K562 (cell line): ENCODE measurements around the gene EDEM2. TPM values are rescaled to one million over a fixed set of nuclear protein-coding genes. Genes with fewer than 3 reads are reported as not detected.

ENCODE experiments used
- ATAC-seq: fragments of 200-7000 bp; cut with Tn5 transposase; 3 replicates; pipeline ENCODE4 v1.9.1; 2020; ENCODE audit warnings: moderate library complexity
- BruUV-seq: library from RNA; stranded (reverse); fragments of 400-500 nt; replicated peaks from 2 replicates; lab custom pipeline; 2021; lab: Mats Ljungman, UMichigan
- CTCF ChIA-PET: fragments of 300-600 bp; formaldehyde crosslinking; extraction: SDS; loops from one replicate; lab custom pipeline; 2021; ENCODE audit warnings: low intra/inter-chr PET ratio; lab: Yijun Ruan, JAX
- POLR2A ChIA-PET: fragments of 300-600, 350-650 bp; sonication (Branson Sonifier 250); formaldehyde crosslinking; extraction: SDS; loops from one replicate; lab custom pipeline; 2021; ENCODE audit warnings: antibody characterized with exemption, inconsistent platforms; lab: Yijun Ruan, JAX
- DNase-seq, 4 experiments: peaks; one replicate each; pipeline versions ENCODE4 v3.0.0 to v3.0.0-alpha.2; 2011 to 2018; ENCODE audit warnings: low spot score in 3 of 4, mixed read lengths in 3 of 4; ENCODE audit errors: extremely low read depth in 1 of 4
- FAIRE-seq: peaks from 2 replicates; lab custom pipeline; 2011; peaks lifted over from hg19 to GRCh38; lab: Jason Lieb, UNC
- H2AFZ ChIP-seq: 2 replicates; pipeline ENCODE4 v1.6.0; 2011; ENCODE audit warnings: low read depth, low read length, control low read depth, inconsistent platforms
- H3K27ac ChIP-seq: fragments of 200-600 bp; 3 replicates; pipeline ENCODE4 v1.8.0; 2011; ENCODE audit warnings: low read depth, mild to moderate bottlenecking, control low read depth, inconsistent platforms, low read length, moderate library complexity, mixed read lengths; ENCODE audit errors: extremely low read depth
- H3K27me3 ChIP-seq, 2 experiments: fragments of 300-600 bp in 1 of 2; 2 replicates in 1 of 2; 3 replicates in 1 of 2; pipeline versions ENCODE4 v1.6.0 to v1.8.0; 2011; ENCODE audit warnings: inconsistent platforms in 2 of 2, low read length in 2 of 2, mild to moderate bottlenecking in 1 of 2, mixed read lengths in 1 of 2, moderate library complexity in 1 of 2; ENCODE audit not compliant: control insufficient read depth in 2 of 2, insufficient read depth in 2 of 2
- H3K36me3 ChIP-seq: fragments of 300-600 bp; 3 replicates; pipeline ENCODE4 v1.8.0; 2011; ENCODE audit warnings: mild to moderate bottlenecking, low read length, inconsistent platforms; ENCODE audit not compliant: control insufficient read depth, insufficient read depth
- H3K4me1 ChIP-seq, 2 experiments: fragments of 200-600 bp in 1 of 2; replicated peaks in 1 of 2; 2 replicates in 1 of 2; 3 replicates in 1 of 2; pipeline versions ENCODE4 v1.5.1 to v1.8.0; 2011; ENCODE audit warnings: inconsistent platforms in 2 of 2, low read length in 2 of 2, mild to moderate bottlenecking in 1 of 2, mixed read lengths in 1 of 2, moderate library complexity in 1 of 2; ENCODE audit not compliant: control insufficient read depth in 2 of 2, insufficient read depth in 2 of 2
- H3K4me2 ChIP-seq: 2 replicates; pipeline ENCODE4 v1.6.1; 2011; ENCODE audit warnings: low read length, control low read depth, inconsistent platforms, mixed read lengths; ENCODE audit not compliant: insufficient read depth
- H3K4me3 ChIP-seq: fragments of 200-600 bp; sonication (generic), shearing (Covaris generic); 2 replicates; pipeline ENCODE4 v1.5.1; 2016; ENCODE audit warnings: control low read depth, inconsistent platforms
- H3K79me2 ChIP-seq: fragments of 200-600 bp; 3 replicates; pipeline ENCODE4 v1.8.0; 2011; ENCODE audit warnings: low read length, inconsistent platforms; ENCODE audit not compliant: control insufficient read depth, insufficient read depth
- H3K9ac ChIP-seq, 2 experiments: 2 replicates each; pipeline versions ENCODE4 v1.6.0 to v1.6.1; 2011; ENCODE audit warnings: low read depth in 2 of 2, low read length in 2 of 2, control low read depth in 1 of 2, inconsistent platforms in 1 of 2, mild to moderate bottlenecking in 1 of 2, mixed read lengths in 1 of 2; ENCODE audit not compliant: insufficient read depth in 1 of 2
- H3K9me1 ChIP-seq: one replicate; pipeline ENCODE4 v1.6.0; 2011; ENCODE audit warnings: inconsistent platforms, mild to moderate bottlenecking, low read length, moderate library complexity; ENCODE audit not compliant: control insufficient read depth, insufficient read depth
- H3K9me3 ChIP-seq: replicated peaks from 2 replicates; pipeline ENCODE4 v1.5.1; 2011; ENCODE audit warnings: low read depth, low read length, inconsistent platforms; ENCODE audit not compliant: control insufficient read depth, insufficient read depth
- H4K20me1 ChIP-seq: replicated peaks from 2 replicates; pipeline ENCODE4 v1.6.1; 2011; ENCODE audit warnings: low read length, inconsistent platforms, mixed read lengths; ENCODE audit not compliant: control insufficient read depth, insufficient read depth
- GABPA ChIP-seq: fragments of 200-800 bp; sonication (Bioruptor generic); conservative IDR thresholded peaks from 2 replicates; pipeline ENCODE4 v1.6.1; 2016; ENCODE audit warnings: low read depth, missing genetic modification characterization, missing compliant biosample characterization
- SPI1 ChIP-seq: IDR thresholded peaks from 2 replicates; pipeline ENCODE4 v1.6.1; 2011; ENCODE audit warnings: low read depth, low read length, control low read depth, borderline replicate concordance
- STAT5A ChIP-seq: IDR thresholded peaks from 2 replicates; pipeline ENCODE4 v1.6.1; 2012; ENCODE audit warnings: low read length, inconsistent platforms, borderline replicate concordance
- WGBS: fragments of 100-300 bp; shearing (Covaris generic); methylation state at CpG from one replicate; pipeline ENCODE4 v1.1.6; 2016; ENCODE audit warnings: low coverage, mixed read lengths; ENCODE audit not compliant: insufficient coverage; ENCODE audit errors: missing lambda C conversion rate; 5-methylcytosine and 5-hydroxymethylcytosine counted together
- in situ Hi-C: fragments of 300-500 bp; cut with MboI; formaldehyde crosslinking; loops from 4 replicates; pipeline ENCODE4 v1.15.0; 2018; ENCODE audit warnings: inconsistent platforms, mixed read lengths
- intact Hi-C: fragments of 100-400 bp; cut with micrococcal nuclease; formaldehyde crosslinking; loops from 2 replicates; pipeline ENCODE4 v1.14.2; 2022
- polyA plus RNA-seq, 8 experiments: library from polyadenylated mRNA; depleted of rRNA in 4 of 8; stranded (reverse) in 5 of 8; unstranded in 3 of 8; fragments of >200 nt; fragmentation: Nextera tagmentation in 2 of 8; fragmentation: Illumina TruSeq in 1 of 8; extraction: Ambion mirVana in 2 of 8; extraction: Trizol in 1 of 8; gene quantifications; 2 replicates each; pipeline versions ENCODE4 v1.2.1 to v1.2.3, GENCODE V29; 2011 to 2014; ENCODE audit warnings: inconsistent platforms in 1 of 8, missing spikeins in 1 of 8
- total RNA-seq, 7 experiments: library from RNA; depleted of rRNA in 6 of 7; stranded (reverse); fragments of >200 nt in 6 of 7; fragmentation: Illumina TruSeq in 2 of 7; extraction: Trizol in 2 of 7; gene quantifications; 2 replicates each; pipeline versions ENCODE4 v1.2.1 to v1.2.3, GENCODE V29; 2011 to 2021; ENCODE audit warnings: low replicate concordance in 1 of 7
- TF ChIP-seq, protein P1 (sequence below), 3 experiments: fragments of 200-800 bp in 1 of 3; sonication (Bioruptor generic) in 1 of 3; sonication (generic) in 1 of 3; formaldehyde crosslinking in 1 of 3; IDR thresholded peaks; 2 replicates each; pipeline versions ENCODE4 v1.6.1 to v1.8.0; 2016 to 2022; ENCODE audit warnings: mild to moderate bottlenecking in 2 of 3, missing compliant biosample characterization in 2 of 3, missing genetic modification characterization in 2 of 3, missing genetic modification reagents in 1 of 3

EDEM2 gene
- total and polyA plus RNA-seq, 9 of the 15 experiments (the other 6 are each of a cell fraction or from before 2014, with no cell fraction given), result 6.9 to 11.0 (median 9.7) TPM

DNA sequence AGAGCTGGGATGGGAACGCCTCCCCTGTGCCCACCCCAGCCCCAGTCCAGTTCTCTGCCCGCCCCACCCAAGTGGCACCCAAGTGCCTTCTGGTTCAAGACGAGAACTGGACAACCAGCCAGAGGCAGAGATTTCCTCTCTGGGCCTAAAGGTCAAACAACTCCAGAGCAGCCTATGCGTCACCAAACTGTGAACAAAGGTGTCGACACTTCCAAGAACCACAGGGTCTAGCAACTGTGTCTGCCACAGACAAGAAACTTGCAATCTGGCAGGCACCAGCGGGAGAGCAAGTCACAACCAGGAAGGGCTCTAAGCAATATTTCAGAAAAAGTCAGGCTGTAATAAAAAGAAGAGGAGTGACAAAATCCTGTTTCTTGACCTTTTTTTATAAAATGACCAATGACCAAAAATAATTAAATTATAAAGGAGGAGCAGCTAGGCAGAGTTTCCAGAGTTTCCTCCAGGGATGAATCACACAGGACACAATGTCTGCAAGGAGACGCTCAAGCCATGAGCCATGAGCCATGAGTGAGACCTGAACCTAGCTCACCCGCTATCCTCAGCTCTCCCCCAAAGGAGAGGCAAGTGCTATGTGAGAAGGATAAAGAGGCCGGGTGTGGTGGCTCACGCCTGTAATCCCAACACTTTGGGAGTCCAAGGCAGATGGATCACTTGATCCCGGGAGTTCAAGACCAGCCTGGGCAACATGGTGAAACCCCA, 11.1 kb downstream of the EDEM2 start (continued):
- TF ChIP-seq STAT5A, result 0 out of 2 replicates have a peak, but pooled peaks have one; percentile 19
- TF ChIP-seq GABPA (tag), result no peak
- TF ChIP-seq, all 486 proteins: peak for 4

DNA sequence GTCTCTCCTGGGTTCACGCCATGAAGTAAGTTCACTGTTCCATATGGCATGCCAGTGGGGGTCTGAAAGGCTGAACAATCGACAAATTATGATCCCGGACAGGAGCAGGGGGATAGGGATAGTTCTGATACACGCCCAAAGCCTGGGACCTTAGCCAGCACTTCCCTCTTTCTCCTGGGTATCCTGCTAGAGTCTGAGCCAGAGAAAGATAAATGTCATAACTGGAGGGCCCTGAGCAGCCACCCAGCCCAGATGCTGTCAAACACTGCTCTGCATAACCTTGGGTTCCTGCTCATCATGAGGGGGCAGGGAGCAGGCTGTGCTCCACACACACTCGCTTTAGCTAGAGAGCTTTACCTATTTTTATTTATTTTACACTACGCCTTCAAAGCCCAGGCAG, 12.3 kb downstream of the EDEM2 start:
- intact Hi-C loops, result no loop called here
- BruUV-seq, result no TSS peak

More for the DNA sequence above, 12.3 kb downstream of the EDEM2 start:
- no peaks in the 10 kb centered on the region for H4K20me1 ChIP-seq
- in situ Hi-C loops, result loop anchor here (25.0 kb wide), 1 partner anchor 302 kb away; the partner anchor contains the start of gene GDF5
- POLR2A ChIA-PET, result no interaction called here
- H3K4me1 ChIP-seq, result peaks cover 0 to 4% of the 10 kb centered on the region in 2 experiments; a peak in 2 of 5 replicates
- FAIRE-seq (no peak), ATAC-seq (no peak), DNase-seq (no peak)
- H2AFZ ChIP-seq, result no peak overlapping the region
- TF ChIP-seq, protein P1, sequence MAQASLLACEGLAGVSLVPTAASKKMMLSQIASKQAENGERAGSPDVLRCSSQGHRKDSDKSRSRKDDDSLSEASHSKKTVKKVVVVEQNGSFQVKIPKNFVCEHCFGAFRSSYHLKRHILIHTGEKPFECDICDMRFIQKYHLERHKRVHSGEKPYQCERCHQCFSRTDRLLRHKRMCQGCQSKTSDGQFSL (CRISPR knock-in tag; IDR thresholded peaks at IDR 0.05), result no peak
- TF ChIP-seq, protein P1 (tag; IDR thresholded peaks at IDR 0.05), result no peak
- TF ChIP-seq SPI1, result peak; percentile 18; the same call in 1 of the 2 replicates
- no peaks in the 10 kb centered on the region for H3K9me3 ChIP-seq
- no peak overlapping the region for H3K4me3 ChIP-seq
- H3K79me2 ChIP-seq, result no peaks in the 10 kb centered on the region
- no peak overlapping the region for H3K4me2 ChIP-seq
- no peaks in the 10 kb centered on the region for H3K27me3 ChIP-seq
- peaks cover 40% of the 10 kb centered on the region for H3K36me3 ChIP-seq
- H3K9ac ChIP-seq, result no peak overlapping the region
- H3K27ac ChIP-seq, result no peak overlapping the region
- no peaks in the 10 kb centered on the region for H3K9me1 ChIP-seq
- 93% methylated on average over 6 of the region's 6 CpGs for WGBS
- CTCF ChIA-PET, result no interaction called here
